Measurements from ENCODE around the gene PDC.
A peak's percentile ranks its signal among the peaks of the same experiment; 100 is the strongest.
"Not testable (repeated sequence)": the region's sequence is repeated elsewhere in the genome, so short reads cannot be mapped to it uniquely, and the experiment has no call there.

PDC gene

DNA sequence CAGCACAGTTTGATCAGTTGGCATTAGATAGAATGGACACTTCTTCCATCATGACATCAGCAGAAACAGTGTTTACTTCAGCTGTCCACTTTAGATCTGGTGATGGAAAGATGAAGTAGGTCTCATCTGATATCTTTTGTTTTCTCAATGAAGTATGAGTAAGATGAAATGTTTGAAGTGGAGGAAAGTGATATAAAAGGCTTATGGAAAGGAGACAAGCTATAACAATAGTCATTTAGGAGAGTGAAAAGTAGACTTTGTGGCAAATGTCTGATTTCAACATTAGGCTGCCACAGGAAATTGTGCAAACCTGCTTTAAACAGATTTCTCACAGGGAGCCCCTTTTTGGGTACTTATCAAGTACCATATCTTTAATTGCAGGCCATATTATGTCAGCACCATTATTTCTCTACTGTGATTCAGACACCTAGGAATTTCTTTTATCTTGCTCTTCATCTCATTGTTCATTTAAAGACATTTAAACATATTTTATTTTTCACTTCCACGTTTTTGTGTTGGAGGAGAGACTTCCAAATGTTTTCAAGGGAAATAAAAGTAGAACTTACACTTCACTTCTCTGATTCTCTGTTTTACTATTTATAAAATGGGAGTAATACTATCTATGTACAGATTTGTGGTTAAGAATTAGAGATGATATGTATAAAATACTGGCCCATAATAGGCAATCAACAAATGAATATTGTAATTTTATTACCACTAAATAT, 18.1 kb downstream of the PDC start:
- no peaks in the 10 kb centered on the region for H3K9me3 Mint-ChIP-seq (ENCODE audit: low read depth)
- no peak overlapping the region for H3K4me3 Mint-ChIP-seq
- peaks cover 4% of the 10 kb centered on the region for H3K36me3 Mint-ChIP-seq
- no peak overlapping the region for H3K27ac Mint-ChIP-seq
- no peaks in the 10 kb centered on the region for H3K27me3 Mint-ChIP-seq
- peaks cover 6% of the 10 kb centered on the region for H3K4me1 Mint-ChIP-seq (ENCODE audit: low read depth)

DNA sequence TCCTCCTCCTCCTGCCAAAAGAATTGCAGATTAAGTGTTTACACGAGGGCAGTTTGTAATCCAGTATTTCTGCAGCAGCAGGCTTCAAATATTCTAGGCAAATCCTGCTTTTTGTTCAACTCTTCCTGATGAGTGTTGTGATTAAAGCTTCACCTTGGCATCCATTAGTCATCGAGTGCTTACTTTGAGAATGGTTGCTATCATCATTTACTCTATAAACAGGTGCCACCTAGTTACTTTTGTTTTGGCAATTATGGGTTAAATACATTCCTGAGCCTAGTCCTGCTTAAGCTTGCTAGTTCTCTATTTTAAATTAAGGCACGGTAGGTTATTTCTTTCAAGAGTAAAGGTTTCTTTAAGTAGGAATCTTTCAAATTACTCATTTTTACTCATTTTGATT, 20.3 kb downstream of the PDC start:
- no peak overlapping the region for H3K4me3 Mint-ChIP-seq
- peaks cover 13% of the 10 kb centered on the region for H3K36me3 Mint-ChIP-seq
- H3K27ac Mint-ChIP-seq: no peak overlapping the region
- H3K27me3 Mint-ChIP-seq: no peaks in the 10 kb centered on the region
- no peaks in the 10 kb centered on the region for H3K9me3 Mint-ChIP-seq (ENCODE audit: low read depth)
- peaks cover 6% of the 10 kb centered on the region for H3K4me1 Mint-ChIP-seq (ENCODE audit: low read depth)

DNA sequence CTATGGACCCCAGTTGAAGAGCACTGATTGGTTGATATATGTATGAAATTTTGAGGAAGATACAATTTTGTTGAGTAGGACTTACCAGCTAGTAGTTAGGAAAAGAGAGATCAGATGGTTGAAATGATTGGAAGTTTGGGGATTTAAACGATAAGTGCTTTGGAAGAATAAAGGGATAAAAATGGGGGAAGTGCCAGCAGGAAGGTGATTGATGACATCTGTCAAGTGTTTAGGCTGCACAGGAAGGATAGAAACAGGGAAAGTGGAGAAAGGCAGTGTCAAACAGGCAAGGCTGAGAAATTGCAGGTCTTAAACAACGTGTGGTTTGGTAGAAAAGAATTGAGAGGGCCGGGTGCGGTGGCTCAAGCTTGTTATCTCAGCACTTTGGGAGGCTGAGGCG, 22.3 kb downstream of the PDC start:
- H3K4me3 Mint-ChIP-seq: no peak overlapping the region
- peaks cover 6% of the 10 kb centered on the region for H3K4me1 Mint-ChIP-seq (ENCODE audit: low read depth)
- H3K27me3 Mint-ChIP-seq: no peaks in the 10 kb centered on the region
- H3K27ac Mint-ChIP-seq: no peak overlapping the region
- H3K9me3 Mint-ChIP-seq (ENCODE audit: low read depth): no peaks in the 10 kb centered on the region
- peaks cover 17% of the 10 kb centered on the region for H3K36me3 Mint-ChIP-seq

DNA sequence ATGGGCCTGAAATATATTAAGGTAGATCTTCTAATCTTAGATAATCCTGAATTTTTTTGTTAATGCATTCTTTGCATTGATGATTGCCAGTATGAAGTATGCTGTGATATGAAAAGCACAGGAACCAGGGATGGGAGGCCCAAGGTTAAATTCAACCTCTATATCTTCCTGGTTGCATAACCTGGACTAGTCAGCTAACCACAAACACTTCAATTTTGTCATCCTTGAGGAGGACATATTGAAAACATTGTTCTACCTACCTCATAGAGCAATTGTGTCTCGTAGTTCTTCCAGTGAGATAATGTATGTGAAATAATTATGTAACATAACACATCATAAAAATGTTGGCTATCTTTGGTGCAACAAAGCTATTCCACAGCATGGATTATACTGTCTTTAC, 25.6 kb downstream of the PDC start:
- no peak overlapping the region for H3K4me3 Mint-ChIP-seq
- no peak overlapping the region for H3K27ac Mint-ChIP-seq
- peaks cover 18% of the 10 kb centered on the region for H3K36me3 Mint-ChIP-seq
- H3K9me3 Mint-ChIP-seq (ENCODE audit: low read depth): no peaks in the 10 kb centered on the region
- no peaks in the 10 kb centered on the region for H3K27me3 Mint-ChIP-seq
- no peaks in the 10 kb centered on the region for H3K4me1 Mint-ChIP-seq (ENCODE audit: low read depth)

DNA sequence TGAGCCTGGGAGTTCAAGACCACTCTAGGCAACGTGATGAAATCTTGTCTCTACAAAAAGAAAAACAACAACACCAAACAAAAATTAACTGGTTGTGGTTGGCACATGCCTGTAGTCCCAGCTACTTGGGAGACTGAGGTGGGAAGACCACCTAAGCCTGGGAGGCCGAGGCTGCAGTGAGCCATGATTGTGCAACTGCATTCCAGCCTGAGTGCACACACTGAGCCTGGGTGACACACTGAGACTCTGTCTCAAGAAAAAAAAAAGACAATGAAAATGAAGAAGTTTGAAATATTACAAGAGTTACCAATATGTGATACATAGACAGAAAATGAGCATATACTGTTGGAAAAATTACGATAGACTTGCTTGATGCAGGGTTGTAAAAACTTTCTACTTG, 31.9 kb downstream of the PDC start:
- no peak overlapping the region for H3K27ac Mint-ChIP-seq
- no peaks in the 10 kb centered on the region for H3K27me3 Mint-ChIP-seq
- H3K9me3 Mint-ChIP-seq (ENCODE audit: low read depth): no peaks in the 10 kb centered on the region
- H3K4me3 Mint-ChIP-seq: no peak overlapping the region
- no peaks in the 10 kb centered on the region for H3K4me1 Mint-ChIP-seq (ENCODE audit: low read depth)
- H3K36me3 Mint-ChIP-seq: peaks cover 9% of the 10 kb centered on the region

DNA sequence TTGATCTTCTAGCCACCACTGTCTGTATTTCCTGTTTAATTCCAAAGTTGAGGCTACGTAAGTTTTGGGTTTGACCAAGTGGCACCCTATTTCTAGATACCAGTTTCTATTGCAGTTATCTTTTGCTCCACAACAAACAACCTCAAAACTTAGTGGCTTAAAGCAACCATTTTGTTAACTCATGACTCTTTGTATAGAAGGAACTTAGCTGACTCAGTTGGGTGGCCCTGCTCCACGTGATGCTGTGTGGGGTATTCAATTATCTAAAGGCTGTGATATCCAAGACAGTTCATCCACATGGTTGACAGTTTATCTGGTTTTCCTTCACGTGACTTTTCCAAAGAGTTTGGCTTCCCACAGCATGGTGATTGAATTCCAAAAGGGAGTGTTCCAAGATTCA, 34.8 kb downstream of the PDC start:
- no peaks in the 10 kb centered on the region for H3K9me3 Mint-ChIP-seq (ENCODE audit: low read depth)
- H3K27me3 Mint-ChIP-seq: no peaks in the 10 kb centered on the region
- no peak overlapping the region for H3K27ac Mint-ChIP-seq
- no peak overlapping the region for H3K4me3 Mint-ChIP-seq
- peaks cover 13% of the 10 kb centered on the region for H3K36me3 Mint-ChIP-seq
- no peaks in the 10 kb centered on the region for H3K4me1 Mint-ChIP-seq (ENCODE audit: low read depth)

DNA sequence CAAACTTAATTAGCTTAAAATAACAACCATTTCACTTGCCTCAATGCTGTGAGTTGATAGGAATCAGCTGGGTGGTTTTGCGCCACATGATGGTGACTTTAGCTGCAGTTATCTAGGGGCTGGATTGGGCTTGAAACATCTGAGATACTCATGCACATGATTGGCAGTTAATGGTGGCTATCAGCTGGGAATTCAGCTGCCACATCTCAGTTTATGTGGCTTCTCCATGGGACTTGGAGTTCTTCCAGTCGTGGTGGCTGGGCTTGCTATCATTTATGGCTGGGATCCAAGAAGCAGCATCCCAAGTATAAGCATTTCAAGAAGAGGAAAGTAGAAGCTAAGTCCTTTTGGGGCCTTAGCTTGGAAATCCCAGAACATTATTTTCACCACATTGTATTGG, 36.4 kb downstream of the PDC start:
- peaks cover 8% of the 10 kb centered on the region for H3K4me1 Mint-ChIP-seq (ENCODE audit: low read depth)

DNA sequence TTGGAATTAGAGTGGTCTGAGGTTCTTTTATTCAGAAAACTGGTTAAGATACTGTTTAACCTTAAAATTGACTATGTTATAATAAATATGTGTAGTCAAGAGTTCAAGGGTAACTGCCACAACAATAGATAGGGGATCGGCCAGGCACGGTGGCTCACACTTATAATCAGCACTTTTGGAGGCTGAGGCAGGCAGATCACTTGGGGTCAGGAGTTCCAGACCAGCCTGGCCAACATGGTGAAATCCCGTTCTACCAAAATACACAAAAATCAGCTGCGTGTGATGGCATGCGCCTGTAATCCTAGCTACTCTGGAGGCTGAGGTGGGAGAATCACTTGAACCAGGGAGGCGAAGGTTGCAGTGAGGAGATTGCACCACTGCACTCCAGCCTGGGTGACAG, 39.5 kb downstream of the PDC start:
- Mint-ChIP-seq H3K27me3 (no peaks in the 10 kb centered on the region), H3K36me3 (peaks cover 26% of the 10 kb centered on the region), H3K27ac (no peak overlapping the region), H3K4me1 (ENCODE audit: low read depth) (peaks cover 8% of the 10 kb centered on the region), H3K9me3 (ENCODE audit: low read depth) (no peaks in the 10 kb centered on the region), H3K4me3 (no peak overlapping the region)

More for the DNA sequence above, 36.4 kb downstream of the PDC start:
- Mint-ChIP-seq H3K27me3 (no peaks in the 10 kb centered on the region), H3K9me3 (ENCODE audit: low read depth) (no peaks in the 10 kb centered on the region), H3K4me3 (no peak overlapping the region), H3K36me3 (peaks cover 23% of the 10 kb centered on the region), H3K27ac (no peak overlapping the region)

DNA sequence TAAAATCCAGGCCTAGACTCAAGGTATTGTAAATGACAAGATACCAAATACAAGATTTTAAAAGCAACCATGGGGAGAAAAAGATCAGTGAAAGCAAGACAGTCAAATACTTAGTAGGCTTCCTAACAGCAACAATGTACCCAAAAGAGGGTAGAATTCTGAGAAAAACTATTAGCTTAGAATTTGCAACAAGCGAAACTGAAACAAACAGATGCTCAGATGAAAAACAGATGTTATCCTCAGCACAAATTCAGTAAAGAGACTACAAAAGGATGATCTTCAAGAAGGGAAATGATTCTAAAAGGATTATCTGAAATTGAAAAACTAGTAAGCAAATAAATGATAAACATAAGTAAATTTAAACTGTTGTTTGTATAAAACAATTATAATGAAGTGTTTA, 40.0 kb downstream of the PDC start:
- Mint-ChIP-seq H3K9me3 (ENCODE audit: low read depth) (no peaks in the 10 kb centered on the region), H3K4me1 (ENCODE audit: low read depth) (peaks cover 8% of the 10 kb centered on the region), H3K27ac (no peak overlapping the region), H3K36me3 (peaks cover 23% of the 10 kb centered on the region), H3K27me3 (no peaks in the 10 kb centered on the region), H3K4me3 (no peak overlapping the region)

DNA sequence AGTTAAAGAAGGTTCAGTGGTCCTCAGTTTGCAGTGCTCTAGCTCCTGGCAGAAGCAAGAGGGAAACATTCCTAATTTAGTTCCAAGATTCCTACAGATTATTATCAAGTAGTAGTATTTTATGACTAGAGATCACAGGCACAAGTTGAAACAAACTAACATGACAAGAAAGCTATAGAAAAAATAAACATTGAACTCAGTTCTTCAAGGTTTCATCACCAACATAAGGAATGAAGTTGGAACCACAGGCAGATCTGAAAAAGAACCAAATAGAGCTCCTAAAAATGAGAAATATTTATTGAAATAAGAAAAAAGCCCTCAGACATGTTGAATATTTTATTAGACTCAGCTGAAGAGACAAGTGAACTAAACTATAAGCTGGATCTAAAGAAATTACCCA, 40.6 kb downstream of the PDC start:
- Mint-ChIP-seq H3K4me1 (ENCODE audit: low read depth) (peaks cover 8% of the 10 kb centered on the region), H3K27me3 (no peaks in the 10 kb centered on the region), H3K36me3 (peaks cover 23% of the 10 kb centered on the region)

DNA sequence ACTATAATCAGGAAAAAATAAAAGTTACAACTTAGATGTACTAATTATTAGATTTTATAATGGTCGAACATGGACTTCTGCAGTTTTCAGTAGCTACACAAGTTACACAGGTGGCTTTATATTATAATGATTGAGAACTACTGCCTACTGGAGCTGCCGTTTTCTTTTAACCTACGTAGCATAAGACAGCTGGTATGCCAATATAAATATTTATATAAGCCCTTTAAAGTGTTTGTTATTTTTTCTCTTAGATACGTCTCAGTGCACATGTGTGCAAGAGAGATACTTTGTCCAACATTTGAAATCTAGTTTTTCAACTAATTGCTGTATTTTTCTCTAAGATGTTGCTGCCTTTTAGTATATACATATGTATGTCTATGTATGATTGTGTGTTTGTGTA, 42.4 kb downstream of the PDC start:
- Mint-ChIP-seq H3K4me1 (ENCODE audit: low read depth) (peaks cover 8% of the 10 kb centered on the region), H3K36me3 (peaks cover 23% of the 10 kb centered on the region), H3K4me3 (no peak overlapping the region), H3K27me3 (no peaks in the 10 kb centered on the region), H3K9me3 (ENCODE audit: low read depth) (no peaks in the 10 kb centered on the region), H3K27ac (peak overlapping the region; percentile 73)

More for the DNA sequence above, 40.6 kb downstream of the PDC start:
- no peak overlapping the region for H3K4me3 Mint-ChIP-seq
- no peak overlapping the region for H3K27ac Mint-ChIP-seq
- no peaks in the 10 kb centered on the region for H3K9me3 Mint-ChIP-seq (ENCODE audit: low read depth)

DNA sequence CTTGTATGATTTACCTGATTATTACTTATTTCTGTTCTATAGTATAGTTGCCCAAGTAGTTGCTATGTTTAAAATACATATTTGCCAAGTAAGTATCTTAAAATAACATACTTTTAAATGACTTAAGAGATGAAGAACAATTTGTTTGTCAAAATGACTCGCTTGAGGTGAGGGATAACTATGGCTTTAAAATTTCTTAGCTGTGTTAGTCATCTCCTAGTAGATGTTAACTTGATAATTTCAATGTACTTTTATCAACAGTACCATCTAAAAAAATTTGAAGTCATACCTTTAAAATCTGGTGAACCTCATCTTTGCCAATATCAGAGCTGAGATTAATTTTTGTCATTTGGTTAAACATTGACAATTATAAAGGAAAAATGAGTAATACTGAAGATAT, 47.6 kb downstream of the PDC start:
- H3K27ac Mint-ChIP-seq: no peak overlapping the region
- H3K27me3 Mint-ChIP-seq: no peaks in the 10 kb centered on the region

DNA sequence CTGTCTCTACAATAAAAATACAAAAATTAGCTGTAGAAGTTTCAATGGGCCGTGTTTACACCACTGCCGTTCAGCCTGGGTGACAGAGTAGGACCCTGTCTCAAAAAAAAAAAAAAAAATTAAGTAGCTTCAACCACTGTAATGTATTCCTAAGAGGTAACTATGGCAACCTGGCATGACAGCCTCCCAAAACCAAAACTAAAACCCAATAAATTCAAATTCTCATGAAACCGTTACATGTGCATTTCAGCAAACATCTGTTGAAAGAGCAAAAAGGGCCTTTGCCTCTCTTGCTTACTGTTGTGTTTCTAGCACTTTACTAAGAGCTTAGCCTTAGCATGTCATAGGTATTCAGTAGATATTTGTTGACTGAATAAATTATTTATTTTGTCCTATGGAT, 51.8 kb downstream of the PDC start:
- Mint-ChIP-seq H3K27ac (no peak overlapping the region), H3K36me3 (peaks cover 6% of the 10 kb centered on the region), H3K27me3 (no peaks in the 10 kb centered on the region), H3K9me3 (ENCODE audit: low read depth) (no peaks in the 10 kb centered on the region), H3K4me3 (no peak overlapping the region), H3K4me1 (ENCODE audit: low read depth) (peaks cover 2% of the 10 kb centered on the region)

More for the DNA sequence above, 47.6 kb downstream of the PDC start:
- Mint-ChIP-seq H3K36me3 (no peaks in the 10 kb centered on the region), H3K4me1 (ENCODE audit: low read depth) (no peaks in the 10 kb centered on the region), H3K9me3 (ENCODE audit: low read depth) (no peaks in the 10 kb centered on the region), H3K4me3 (no peak overlapping the region)

DNA sequence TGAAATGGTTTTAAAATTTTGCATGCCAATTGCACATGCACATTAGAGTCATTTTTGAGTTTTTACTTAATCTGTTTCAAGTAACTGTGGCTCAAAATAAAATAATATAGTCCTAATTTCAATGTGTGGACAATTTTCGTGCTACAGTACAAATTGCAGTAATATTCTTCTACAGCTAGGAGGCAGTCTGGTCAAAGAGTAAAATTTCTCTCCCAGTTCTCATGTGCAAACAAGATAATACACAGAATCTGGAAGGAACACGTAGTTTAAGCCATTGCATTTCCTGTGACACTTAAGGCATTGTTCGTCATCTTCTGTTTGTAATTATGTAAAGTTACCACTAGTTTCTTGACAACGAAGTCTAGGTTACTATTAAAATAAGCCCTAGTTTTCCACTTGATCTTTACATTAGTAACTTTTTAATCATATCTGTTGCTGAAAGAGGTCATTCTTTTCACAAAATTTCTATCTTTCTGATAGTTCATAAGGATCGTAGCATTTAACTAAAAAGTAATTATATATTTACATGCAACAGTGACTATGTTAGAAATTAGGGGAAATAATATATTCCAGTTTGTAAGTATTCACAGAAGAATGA, 56.4 kb downstream of the PDC start:
- Mint-ChIP-seq H3K27ac (no peak overlapping the region), H3K4me3 (no peak overlapping the region), H3K9me3 (ENCODE audit: low read depth) (no peaks in the 10 kb centered on the region), H3K27me3 (no peaks in the 10 kb centered on the region), H3K4me1 (ENCODE audit: low read depth) (peaks cover 2% of the 10 kb centered on the region), H3K36me3 (peaks cover 9% of the 10 kb centered on the region)

DNA sequence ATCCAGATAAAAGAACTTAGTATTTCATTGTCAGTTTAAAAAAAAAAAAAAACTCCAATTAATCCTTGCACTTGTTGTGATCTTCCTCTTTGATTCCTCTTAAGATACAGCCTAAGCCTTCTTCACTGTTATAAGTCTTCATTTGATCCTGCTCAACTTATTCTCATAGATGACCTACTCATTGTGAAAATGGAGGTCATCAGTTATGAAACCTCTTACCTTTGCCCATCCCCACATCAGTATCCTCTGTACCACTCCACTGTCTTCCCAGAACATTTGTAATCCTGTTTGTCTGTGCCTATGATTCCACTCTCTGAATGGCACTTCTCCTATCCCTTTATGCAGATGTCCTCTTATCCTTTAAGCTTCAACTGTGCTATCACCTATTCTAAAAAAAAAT, 57.3 kb downstream of the PDC start:
- Mint-ChIP-seq H3K27ac (no peak overlapping the region), H3K9me3 (ENCODE audit: low read depth) (no peaks in the 10 kb centered on the region), H3K4me1 (ENCODE audit: low read depth) (peaks cover 2% of the 10 kb centered on the region), H3K27me3 (no peaks in the 10 kb centered on the region), H3K4me3 (no peak overlapping the region), H3K36me3 (peaks cover 11% of the 10 kb centered on the region)

DNA sequence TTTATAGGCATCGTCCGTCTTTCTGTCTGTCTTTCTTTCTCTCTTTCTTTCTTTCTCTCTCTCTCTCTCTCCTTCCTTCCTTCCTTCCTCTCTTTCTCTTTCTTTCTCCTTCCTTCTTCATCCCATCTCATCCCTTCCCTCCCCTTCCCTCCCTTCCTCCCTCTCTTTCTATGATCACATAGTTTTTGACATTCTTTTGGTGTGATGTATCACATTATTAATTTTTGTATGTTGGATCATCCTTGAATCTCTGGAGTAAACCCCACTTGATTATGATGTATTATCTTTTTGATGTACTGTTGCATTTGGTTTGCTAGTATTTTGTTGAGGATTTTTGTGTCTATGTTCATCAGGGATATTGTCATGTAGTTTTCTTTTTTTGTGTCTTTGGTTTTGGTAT, 59.5 kb downstream of the PDC start:
- not testable (repeated sequence) for H3K36me3 Mint-ChIP-seq; H3K4me1 Mint-ChIP-seq (ENCODE audit: low read depth)

More for the DNA sequence above, 59.5 kb downstream of the PDC start:
- H3K27ac Mint-ChIP-seq; H3K9me3 Mint-ChIP-seq (ENCODE audit: low read depth); H3K4me3 Mint-ChIP-seq; H3K27me3 Mint-ChIP-seq: not testable (repeated sequence)
